HepG2 (cell line): ENCODE results near the gene HOXA10. TPM values are rescaled to one million over a fixed set of nuclear protein-coding genes. Genes with fewer than 3 reads are reported as not detected.
A peak's percentile ranks its signal among the peaks of the same experiment; 100 is the strongest.

Source experiments
- EED ChIP-seq: sonication (generic); formaldehyde crosslinking; IDR thresholded peaks from 2 replicates; pipeline ENCODE4 v1.5.0; 2020; ENCODE audit warnings: mild to moderate bottlenecking, missing genetic modification reagents
- FOSL1 ChIP-seq: sonication (generic); formaldehyde crosslinking; IDR thresholded peaks from 2 replicates; pipeline ENCODE4 v1.9.0; 2021; ENCODE audit warnings: missing genetic modification reagents, borderline replicate concordance
- IRX3 ChIP-seq: sonication (generic); formaldehyde crosslinking; IDR thresholded peaks from 2 replicates; pipeline ENCODE4 v1.8.1; 2023; ENCODE audit warnings: mild to moderate bottlenecking, low read depth, missing genetic modification reagents, borderline replicate concordance
- MAX ChIP-seq: IDR thresholded peaks from 2 replicates; pipeline ENCODE4 v1.6.1; 2012; ENCODE audit warnings: inconsistent platforms
- NFE2L1 ChIP-seq: sonication (generic); formaldehyde crosslinking; IDR thresholded peaks from 2 replicates; pipeline ENCODE4 v1.4.0; 2020; ENCODE audit warnings: missing genetic modification reagents, mild to moderate bottlenecking, borderline replicate concordance
- NRL ChIP-seq: sonication (generic); formaldehyde crosslinking; IDR thresholded peaks from 2 replicates; pipeline ENCODE4 v1.5.0; 2020; ENCODE audit warnings: missing genetic modification reagents, mild to moderate bottlenecking, moderate library complexity, borderline replicate concordance
- SAP130 ChIP-seq: IDR thresholded peaks from 2 replicates; pipeline ENCODE4 v1.6.1; 2016; ENCODE audit warnings: low read depth
- SRY ChIP-seq: sonication (generic); formaldehyde crosslinking; IDR thresholded peaks from 2 replicates; pipeline ENCODE4 v1.8.0; 2022; ENCODE audit warnings: mild to moderate bottlenecking, missing genetic modification reagents
- TFDP1 ChIP-seq: IDR thresholded peaks from 2 replicates; pipeline ENCODE4 v1.6.1; 2016; ENCODE audit warnings: missing compliant biosample characterization, missing genetic modification reagents, borderline replicate concordance
- TFE3 ChIP-seq: IDR thresholded peaks from 2 replicates; pipeline ENCODE4 v1.6.1; 2016
- TIGD3 ChIP-seq: sonication (generic); formaldehyde crosslinking; IDR thresholded peaks from 2 replicates; pipeline ENCODE4 v1.5.1; 2020; ENCODE audit warnings: mild to moderate bottlenecking, missing genetic modification reagents, borderline replicate concordance
- ZMYM4 ChIP-seq: sonication (generic); formaldehyde crosslinking; IDR thresholded peaks from 2 replicates; pipeline ENCODE4 v1.8.1; 2023; ENCODE audit warnings: mild to moderate bottlenecking, missing genetic modification reagents
- ZNF20 ChIP-seq: sonication (generic); formaldehyde crosslinking; IDR thresholded peaks from 2 replicates; pipeline ENCODE4 v1.4.0; 2020; ENCODE audit warnings: mild to moderate bottlenecking, moderate library complexity, missing genetic modification reagents
- ZNF235 ChIP-seq: sonication (generic); formaldehyde crosslinking; IDR thresholded peaks from 2 replicates; pipeline ENCODE4 v1.8.1; 2023; ENCODE audit warnings: mild to moderate bottlenecking, missing genetic modification reagents, borderline replicate concordance
- ZNF563 ChIP-seq: sonication (generic); formaldehyde crosslinking; IDR thresholded peaks from 2 replicates; pipeline ENCODE4 v1.8.0; 2022; ENCODE audit warnings: mild to moderate bottlenecking, moderate library complexity, missing genetic modification reagents
- ZNF616 ChIP-seq: sonication (generic); formaldehyde crosslinking; IDR thresholded peaks from 2 replicates; pipeline ENCODE4 v1.5.0; 2020; ENCODE audit warnings: low read depth, mild to moderate bottlenecking, missing genetic modification reagents
- ZNF687 ChIP-seq: sonication (generic); formaldehyde crosslinking; IDR thresholded peaks from 2 replicates; pipeline ENCODE4 v1.5.1; 2020; ENCODE audit warnings: mild to moderate bottlenecking, missing genetic modification reagents, moderate library complexity
- ZNF841 ChIP-seq: sonication (generic); formaldehyde crosslinking; IDR thresholded peaks from 2 replicates; pipeline ENCODE4 v1.8.1; 2023; ENCODE audit warnings: missing genetic modification reagents, borderline replicate concordance
- ZNF850 ChIP-seq: sonication (generic); formaldehyde crosslinking; conservative IDR thresholded peaks from 2 replicates; pipeline ENCODE4 v1.9.0; 2021; ENCODE audit warnings: mild to moderate bottlenecking, missing genetic modification reagents
- ZNF883 ChIP-seq: sonication (generic); formaldehyde crosslinking; IDR thresholded peaks from 2 replicates; pipeline ENCODE4 v1.5.1; 2020; ENCODE audit warnings: mild to moderate bottlenecking, missing genetic modification reagents; ENCODE audit errors: not compliant biosample characterization
- polyA plus RNA-seq, 8 experiments: library from polyadenylated mRNA; depleted of rRNA in 3 of 8; stranded (reverse) in 7 of 8; unstranded in 1 of 8; fragments of >200 nt; fragmentation: Illumina TruSeq in 4 of 8; extraction: Trizol in 4 of 8; gene quantifications; 2 replicates each; pipeline versions ENCODE4 v1.2.1 to v1.2.3, GENCODE V29; 2011 to 2016; ENCODE audit warnings: low read depth in 4 of 8, missing spikeins in 1 of 8, mixed read lengths in 1 of 8; ENCODE audit not compliant: insufficient read depth in 1 of 8
- total RNA-seq, 5 experiments: library from RNA; depleted of rRNA; stranded (reverse); fragments of >200 nt; fragmentation: Illumina TruSeq; extraction: Trizol; gene quantifications; 2 replicates each; pipeline ENCODE4 v1.2.3, GENCODE V29; 2016; ENCODE audit warnings: low read depth in 1 of 5

Gene HOXA10
- total and polyA plus RNA-seq, 2 of the 13 experiments (the other 11 are each of a cell fraction or from before 2014, with no cell fraction given) = not detected

GRCh38 chr7:27199849-27200760 lies 26.0 kb upstream of the HOXA10 start, which contains the start of gene HOXA13 (continued):
- TF ChIP-seq ZNF841 (CRISPR knock-in tag) = no peak
- no peak for TF ChIP-seq ZNF235 (CRISPR knock-in tag)
- TF ChIP-seq ZNF850 (CRISPR knock-in tag) = no peak
- peak; percentile 45; the same call in 1 of the 2 replicates for TF ChIP-seq MAX
- no peak for TF ChIP-seq ZMYM4
- TF ChIP-seq ZNF883 (CRISPR knock-in tag) = no peak
- no peak for TF ChIP-seq ZNF20 (CRISPR knock-in tag)
- TF ChIP-seq NFE2L1 (CRISPR knock-in tag) = no peak
- TF ChIP-seq SRY (CRISPR knock-in tag) = no peak
- no peak for TF ChIP-seq TIGD3 (CRISPR knock-in tag)
- peak; percentile 19; the same call in 1 of the 2 replicates for TF ChIP-seq NRL (CRISPR knock-in tag)
- TF ChIP-seq FOSL1 (CRISPR knock-in tag) = no peak
- TF ChIP-seq IRX3 (CRISPR knock-in tag) = no peak
- no peak for TF ChIP-seq ZNF616 (CRISPR knock-in tag)
- no peak for TF ChIP-seq TFE3
- TF ChIP-seq EED (CRISPR knock-in tag) = 0 out of 2 replicates have a peak, but pooled peaks have one; percentile 55
- TF ChIP-seq ZNF563 (CRISPR knock-in tag) = no peak
- peak; percentile 17; the same call in 1 of the 2 replicates for TF ChIP-seq SAP130 (CRISPR knock-in tag)
- TF ChIP-seq ZNF687 (CRISPR knock-in tag) = no peak
- peak; percentile 37; the same call in 1 of the 2 replicates for TF ChIP-seq TFDP1 (CRISPR knock-in tag)
- TF ChIP-seq, all 625 proteins: peak for 17
